Neural crest cell (in vitro differentiated cells): ENCODE results near the gene RNF26. TPM values are rescaled to one million over a fixed set of nuclear protein-coding genes. Genes with fewer than 3 reads are reported as not detected.

ENCODE experiments used
- DNase-seq: peaks from one replicate; pipeline ENCODE4 v3.0.0; 2021; ENCODE audit warnings: low read depth, mixed read lengths, low spot score
- H3K27ac Mint-ChIP-seq: one replicate; pipeline ENCODE4 v1.8.0; 2021; ENCODE audit warnings: mild to moderate bottlenecking, mixed read lengths; ENCODE audit not compliant: unreplicated experiment
- H3K27me3 Mint-ChIP-seq: 2 replicates; pipeline ENCODE4 v1.8.0; 2021; ENCODE audit warnings: low read depth, mild to moderate bottlenecking, mixed read lengths
- H3K36me3 Mint-ChIP-seq: 2 replicates; pipeline ENCODE4 v1.8.0; 2021; ENCODE audit warnings: low read depth, mild to moderate bottlenecking, mixed read lengths
- H3K4me1 Mint-ChIP-seq: 2 replicates; pipeline ENCODE4 v1.8.0; 2021; ENCODE audit warnings: mixed read lengths
- H3K4me3 Mint-ChIP-seq: one replicate; pipeline ENCODE4 v1.8.0; 2021; ENCODE audit warnings: mild to moderate bottlenecking, mixed read lengths
- H3K9me3 Mint-ChIP-seq: 2 replicates; pipeline ENCODE4 v1.8.0; 2021; ENCODE audit warnings: mixed read lengths
- total RNA-seq: library from RNA; stranded (reverse); gene quantifications from 2 replicates; pipeline ENCODE4 v1.2.1, GENCODE V29; 2021
- TF ChIP-seq, protein P1 (sequence below): fragments of 200-600 bp; sonication (generic); conservative IDR thresholded peaks from 2 replicates; pipeline ENCODE4 v1.5.0; 2021; ENCODE audit warnings: antibody characterized with exemption, mild to moderate bottlenecking

Gene RNF26
- total RNA-seq, 1 donor from 2014 or later: 47.9 TPM

DNA sequence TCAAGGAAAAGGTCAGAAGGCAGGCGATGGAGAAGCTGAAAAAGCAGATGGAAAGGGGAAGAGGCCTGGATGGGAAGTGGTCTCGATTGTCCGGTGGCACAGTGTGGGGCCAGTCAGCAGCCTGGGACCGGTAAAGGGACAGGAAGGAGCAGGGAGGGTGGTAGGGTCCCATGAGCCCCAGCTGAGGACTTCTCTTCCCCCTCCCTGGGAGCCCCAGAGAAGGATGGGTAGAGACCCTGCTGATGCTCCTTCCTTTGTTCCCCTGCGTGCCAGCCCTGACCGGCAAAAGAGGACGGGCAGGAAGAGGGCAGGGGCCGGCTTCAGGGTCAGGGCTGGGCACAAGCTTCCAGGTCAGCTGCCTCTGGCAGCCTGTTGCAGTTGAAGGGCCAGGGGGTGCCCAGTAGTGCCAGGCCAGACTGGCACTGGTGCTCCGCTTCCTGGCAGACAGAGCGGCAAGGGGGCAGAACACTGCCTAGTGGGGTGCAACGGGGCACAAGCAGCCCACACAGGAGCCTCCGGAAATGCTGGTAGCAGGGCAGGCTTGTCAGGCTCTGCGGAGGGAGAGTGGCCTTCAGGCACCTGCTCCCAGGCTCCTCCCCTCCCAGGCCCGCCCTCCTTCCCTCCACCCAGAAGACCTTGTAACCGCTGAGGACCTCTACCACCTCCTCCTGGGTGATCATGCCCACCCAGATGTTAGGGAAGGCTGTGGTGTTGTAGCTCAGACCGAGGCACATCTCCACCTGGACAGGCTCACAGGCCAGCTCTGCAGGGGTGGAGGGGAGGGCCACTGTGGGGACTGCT, 7.1 kb downstream of the RNF26 start:
- no peaks in the 10 kb centered on the region for H3K36me3 Mint-ChIP-seq
- TF ChIP-seq, protein P1, sequence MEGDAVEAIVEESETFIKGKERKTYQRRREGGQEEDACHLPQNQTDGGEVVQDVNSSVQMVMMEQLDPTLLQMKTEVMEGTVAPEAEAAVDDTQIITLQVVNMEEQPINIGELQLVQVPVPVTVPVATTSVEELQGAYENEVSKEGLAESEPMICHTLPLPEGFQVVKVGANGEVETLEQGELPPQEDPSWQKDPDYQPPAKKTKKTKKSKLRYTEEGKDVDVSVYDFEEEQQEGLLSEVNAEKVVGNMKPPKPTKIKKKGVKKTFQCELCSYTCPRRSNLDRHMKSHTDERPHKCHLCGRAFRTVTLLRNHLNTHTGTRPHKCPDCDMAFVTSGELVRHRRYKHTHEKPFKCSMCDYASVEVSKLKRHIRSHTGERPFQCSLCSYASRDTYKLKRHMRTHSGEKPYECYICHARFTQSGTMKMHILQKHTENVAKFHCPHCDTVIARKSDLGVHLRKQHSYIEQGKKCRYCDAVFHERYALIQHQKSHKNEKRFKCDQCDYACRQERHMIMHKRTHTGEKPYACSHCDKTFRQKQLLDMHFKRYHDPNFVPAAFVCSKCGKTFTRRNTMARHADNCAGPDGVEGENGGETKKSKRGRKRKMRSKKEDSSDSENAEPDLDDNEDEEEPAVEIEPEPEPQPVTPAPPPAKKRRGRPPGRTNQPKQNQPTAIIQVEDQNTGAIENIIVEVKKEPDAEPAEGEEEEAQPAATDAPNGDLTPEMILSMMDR: no peak
- H3K4me3 Mint-ChIP-seq: peak overlapping the region; percentile 54
- peaks cover 33% of the 10 kb centered on the region for H3K4me1 Mint-ChIP-seq
- DNase-seq: no peak
- H3K27ac Mint-ChIP-seq: no peak overlapping the region
- H3K9me3 Mint-ChIP-seq: no peaks in the 10 kb centered on the region
- H3K27me3 Mint-ChIP-seq: peaks cover 50% of the 10 kb centered on the region

DNA sequence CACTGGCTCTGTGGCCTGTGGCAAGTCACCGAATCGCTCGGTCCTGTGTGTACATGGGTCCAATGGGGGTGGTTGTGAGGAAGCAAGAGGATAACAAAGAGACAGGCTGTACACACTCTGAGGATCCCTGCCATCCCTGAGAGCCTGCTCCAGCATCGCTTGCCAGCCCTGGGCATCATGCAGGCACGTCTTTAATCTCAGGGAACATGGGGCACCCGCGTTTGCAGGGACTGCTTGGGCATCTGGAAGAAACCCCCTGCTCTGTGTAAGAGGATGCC, 7.6 kb downstream of the RNF26 start:
- H3K36me3 Mint-ChIP-seq: no peaks in the 10 kb centered on the region
- H3K9me3 Mint-ChIP-seq: no peaks in the 10 kb centered on the region
- H3K4me3 Mint-ChIP-seq: peak overlapping the region; percentile 34
- peaks cover 55% of the 10 kb centered on the region for H3K27me3 Mint-ChIP-seq
- H3K27ac Mint-ChIP-seq: no peak overlapping the region
- TF ChIP-seq, protein P1: no peak
- no peak for DNase-seq
- H3K4me1 Mint-ChIP-seq: peaks cover 31% of the 10 kb centered on the region

DNA sequence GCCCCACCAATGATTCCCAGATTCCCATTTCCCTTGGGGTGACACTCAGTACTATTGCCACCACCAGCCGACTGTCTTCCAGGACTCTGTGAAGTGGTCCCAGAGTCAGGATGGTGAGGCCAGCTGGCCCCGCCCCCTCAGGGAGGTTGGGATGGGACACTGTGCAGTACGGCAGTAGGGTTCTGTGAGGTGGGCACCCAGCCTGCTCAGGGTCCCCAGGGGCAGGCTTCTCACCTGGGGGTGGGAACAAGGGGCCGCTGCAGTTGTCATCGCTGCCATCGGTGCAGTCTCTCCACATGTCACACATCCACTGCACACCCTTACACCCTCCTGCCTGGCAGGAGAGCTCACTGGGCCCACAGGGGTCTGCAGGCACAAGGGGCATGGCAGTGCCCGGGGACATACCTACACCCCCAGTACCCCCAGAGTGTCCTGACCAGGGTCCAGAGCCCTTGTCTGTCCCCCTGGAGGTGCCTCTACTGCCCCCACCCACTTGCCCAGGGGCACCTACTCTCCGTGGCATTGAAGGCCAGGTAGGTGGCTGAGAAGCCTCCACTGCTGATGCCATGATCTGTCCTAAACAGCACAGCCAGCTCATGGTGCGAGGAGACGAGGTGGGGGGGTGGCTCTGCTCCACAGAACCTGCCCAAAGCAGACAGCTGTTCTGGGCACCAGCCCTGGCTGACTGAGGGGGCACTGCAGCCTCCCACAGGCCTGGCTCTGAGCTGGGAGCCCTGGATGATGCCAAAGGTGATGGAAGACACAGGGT, 8.2 kb downstream of the RNF26 start:
- H3K36me3 Mint-ChIP-seq: no peaks in the 10 kb centered on the region
- no peak overlapping the region for H3K27ac Mint-ChIP-seq
- no peak for DNase-seq
- TF ChIP-seq, protein P1: no peak
- no peaks in the 10 kb centered on the region for H3K9me3 Mint-ChIP-seq
- H3K4me3 Mint-ChIP-seq: no peak overlapping the region
- peaks cover 60% of the 10 kb centered on the region for H3K27me3 Mint-ChIP-seq
- peaks cover 25% of the 10 kb centered on the region for H3K4me1 Mint-ChIP-seq

DNA sequence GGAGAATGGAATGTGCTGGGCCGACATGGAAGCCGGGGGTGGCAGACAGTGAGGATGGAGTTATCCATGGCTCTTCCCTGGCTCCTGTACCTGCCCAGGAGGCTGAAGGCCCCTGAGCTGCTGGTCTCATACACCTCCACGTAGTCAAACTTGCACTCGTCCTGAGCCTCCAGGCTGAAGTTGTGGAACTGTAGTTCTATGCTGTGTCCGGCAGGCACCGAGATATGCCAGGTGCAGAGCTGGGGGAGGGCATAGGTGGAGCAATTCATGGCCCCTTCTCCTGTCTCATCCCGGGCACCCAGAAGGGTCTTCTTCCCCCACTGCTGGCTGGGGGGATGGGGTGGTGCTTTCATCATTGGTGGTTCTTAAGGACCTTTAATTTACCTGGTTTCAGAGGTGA, 9.4 kb downstream of the RNF26 start:
- Mint-ChIP-seq H3K36me3 (no peaks in the 10 kb centered on the region), H3K4me3 (no peak overlapping the region), H3K27me3 (peaks cover 60% of the 10 kb centered on the region), H3K27ac (no peak overlapping the region), H3K4me1 (peaks cover 14% of the 10 kb centered on the region), H3K9me3 (no peaks in the 10 kb centered on the region)
- no peak for DNase-seq
- TF ChIP-seq, protein P1: no peak

DNA sequence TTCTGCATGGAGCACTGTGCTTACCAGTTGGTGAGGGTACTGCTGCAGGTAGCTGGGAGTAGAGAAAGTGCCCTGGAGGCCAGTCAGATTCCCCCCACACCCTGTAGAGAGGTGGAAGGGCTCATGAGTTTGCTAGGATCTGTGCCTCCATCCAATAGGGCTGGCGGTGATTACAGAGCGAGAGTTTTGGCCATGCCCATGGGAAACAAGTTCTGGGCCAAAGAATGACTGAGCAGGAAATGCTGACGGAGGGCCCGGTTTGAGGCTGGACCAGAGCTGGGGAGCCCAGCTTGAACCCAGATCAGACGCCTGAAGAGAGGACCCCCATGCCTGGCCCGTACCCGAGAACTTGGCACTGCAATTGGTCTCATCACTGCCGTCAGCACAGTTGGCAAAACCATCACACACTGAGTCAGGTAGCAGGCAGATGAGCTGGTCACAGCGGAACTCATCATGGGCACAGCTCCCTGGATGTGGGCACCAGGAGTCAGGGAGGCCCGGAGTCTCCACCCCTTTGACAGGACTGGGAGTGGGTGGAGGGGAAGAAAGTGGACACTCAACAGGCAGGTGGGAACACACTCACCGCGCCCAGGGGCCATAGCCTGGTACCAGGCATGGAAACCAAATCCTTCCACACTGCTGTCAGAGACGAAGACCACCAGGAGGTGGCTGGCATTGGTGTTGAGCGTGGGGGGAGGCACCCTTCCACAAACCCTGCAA, 10.1 kb downstream of the RNF26 start:
- peaks cover 53% of the 10 kb centered on the region for H3K27me3 Mint-ChIP-seq

More for the DNA sequence above, 10.1 kb downstream of the RNF26 start:
- no peaks in the 10 kb centered on the region for H3K36me3 Mint-ChIP-seq
- no peak for DNase-seq
- TF ChIP-seq, protein P1: no peak
- H3K27ac Mint-ChIP-seq: no peak overlapping the region
- no peak overlapping the region for H3K4me3 Mint-ChIP-seq
- H3K9me3 Mint-ChIP-seq: no peaks in the 10 kb centered on the region
- H3K4me1 Mint-ChIP-seq: peaks cover 6% of the 10 kb centered on the region
